ENCODE data around the gene TBPL1.

Gene TBPL1

GRCh38 chr6:134009876-134010275 lies 56.9 kb downstream of the TBPL1 start:
- no peak for DNase-seq

DNA sequence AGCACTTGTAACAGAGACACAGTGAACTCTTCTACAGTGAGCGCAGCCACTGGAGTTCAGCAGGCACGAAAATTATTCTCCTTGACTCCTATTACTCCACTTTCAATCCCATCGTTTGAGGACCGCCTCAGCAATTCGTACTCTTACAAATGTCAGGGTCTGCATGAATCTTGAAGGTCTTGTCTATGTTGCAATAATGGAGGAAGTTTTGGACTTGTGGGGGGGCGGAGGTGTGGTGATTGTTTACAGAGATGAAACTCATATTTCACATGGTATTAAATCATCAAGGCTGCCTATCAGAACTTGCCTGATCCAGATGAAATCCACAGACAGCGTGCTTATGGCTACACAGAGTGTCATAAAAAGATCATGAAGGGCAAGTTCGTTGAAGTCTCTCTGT lies 57.4 kb downstream of the TBPL1 start:
- no peak for DNase-seq

DNA sequence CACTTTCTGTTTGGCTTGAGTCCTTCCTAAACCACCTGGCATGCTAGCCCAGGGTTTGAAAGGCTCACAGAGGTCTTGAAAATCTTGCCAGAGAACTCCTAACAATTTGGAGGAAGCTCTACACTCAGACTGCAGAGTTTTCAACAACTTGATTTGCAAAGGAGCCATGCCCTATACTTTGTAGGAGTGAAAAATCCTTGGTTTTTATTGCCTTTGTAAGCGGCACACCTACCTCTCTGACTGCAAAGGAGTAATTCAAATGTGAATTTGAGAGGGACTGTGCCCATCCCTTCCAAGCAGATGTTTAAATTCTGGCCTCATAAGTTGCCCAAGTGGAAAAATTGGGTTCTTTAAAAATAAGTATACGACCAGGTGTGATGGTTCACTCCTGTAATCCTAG lies 58.0 kb downstream of the TBPL1 start:
- DNase-seq: no peak

DNA sequence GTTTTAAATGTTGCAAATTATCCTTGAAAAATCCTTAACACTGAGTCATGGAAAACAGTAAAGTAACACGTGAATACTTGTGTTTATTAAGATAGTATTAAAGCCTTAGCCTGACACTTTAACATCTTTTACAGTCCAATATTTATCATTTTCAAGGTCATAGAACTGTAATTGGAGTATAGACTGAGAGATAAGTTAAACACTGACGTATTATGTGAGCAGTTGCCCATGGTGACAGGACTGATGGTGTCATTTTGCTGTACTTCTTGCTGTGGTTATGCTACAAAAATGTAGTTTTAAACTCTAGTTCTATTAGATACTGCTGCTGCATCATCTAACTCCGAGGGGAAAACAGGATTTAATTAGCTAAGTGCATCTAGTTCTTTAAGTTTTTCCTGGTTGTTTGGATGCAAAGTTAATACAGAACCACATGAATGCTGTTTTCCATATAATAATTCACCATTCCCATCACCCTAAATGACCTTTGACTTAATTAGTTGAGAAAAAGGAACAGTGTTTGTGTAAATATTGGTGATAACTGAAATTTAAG lies 61.6 kb downstream of the TBPL1 start:
- DNase-seq: no peak

GRCh38 chr6:134015719-134016557 lies 62.9 kb downstream of the TBPL1 start:
- no peak for DNase-seq

DNA sequence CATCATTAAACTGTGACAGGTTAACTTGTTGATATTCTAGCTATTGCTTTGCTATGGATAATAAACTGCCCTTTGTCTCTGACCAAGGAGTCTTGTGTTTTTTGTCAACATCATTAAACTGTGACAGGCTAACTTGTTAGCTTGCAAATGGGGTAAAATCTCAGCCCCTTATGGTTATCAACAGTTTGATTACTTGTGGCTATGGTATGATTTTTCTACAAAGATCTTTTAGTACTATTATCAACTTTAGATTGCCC lies 63.5 kb downstream of the TBPL1 start:
- DNase-seq: no peak

- no peak for DNase-seq
These were observed 67.0 kb downstream of the TBPL1 start for GRCh38 chr6:134020071-134020470.

DNA sequence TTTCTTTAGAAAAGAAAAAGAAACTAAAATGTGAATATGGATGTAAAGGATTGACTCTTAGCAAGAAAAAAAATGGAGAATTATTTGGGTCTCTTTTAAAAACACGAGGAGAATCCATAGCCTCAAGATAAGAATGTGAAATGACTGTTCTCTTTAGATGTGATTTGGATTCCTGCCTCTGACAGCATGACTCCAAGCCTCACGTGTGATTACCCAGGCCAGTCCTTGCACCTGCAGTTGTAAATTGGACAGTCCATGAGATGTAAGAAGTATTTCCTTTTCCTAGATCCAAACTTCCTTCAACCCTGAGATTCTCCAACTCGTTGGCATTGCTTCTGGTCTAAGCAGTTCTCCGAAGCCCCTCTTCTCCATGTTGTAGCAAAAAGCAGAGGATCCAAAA lies 67.5 kb downstream of the TBPL1 start:
- no peak for DNase-seq

DNA sequence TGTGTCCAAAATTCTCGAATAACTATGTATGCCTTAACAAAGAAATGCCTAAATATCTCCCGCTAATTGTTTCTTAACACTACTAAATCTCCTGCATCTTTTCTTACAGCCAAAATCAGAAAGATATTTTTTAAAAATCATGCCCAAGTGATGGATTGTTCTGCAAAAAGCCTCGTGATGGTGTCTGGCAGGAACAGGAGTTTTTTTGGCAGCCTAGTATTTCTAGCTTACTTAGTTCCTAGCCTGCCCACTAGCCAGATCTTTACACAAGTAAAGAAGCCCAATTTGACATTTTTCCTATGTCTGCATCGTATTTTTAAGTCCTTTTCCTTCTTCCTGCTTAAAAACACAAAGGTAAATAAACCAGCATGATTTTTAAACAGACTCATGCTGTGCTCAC lies 67.9 kb downstream of the TBPL1 start:
- DNase-seq: no peak

- no peak for DNase-seq
These were observed 68.5 kb downstream of the TBPL1 start for GRCh38 chr6:134021396-134022122.

- no peak for DNase-seq
These were observed 69.6 kb downstream of the TBPL1 start for GRCh38 chr6:134022650-134023049.

DNA sequence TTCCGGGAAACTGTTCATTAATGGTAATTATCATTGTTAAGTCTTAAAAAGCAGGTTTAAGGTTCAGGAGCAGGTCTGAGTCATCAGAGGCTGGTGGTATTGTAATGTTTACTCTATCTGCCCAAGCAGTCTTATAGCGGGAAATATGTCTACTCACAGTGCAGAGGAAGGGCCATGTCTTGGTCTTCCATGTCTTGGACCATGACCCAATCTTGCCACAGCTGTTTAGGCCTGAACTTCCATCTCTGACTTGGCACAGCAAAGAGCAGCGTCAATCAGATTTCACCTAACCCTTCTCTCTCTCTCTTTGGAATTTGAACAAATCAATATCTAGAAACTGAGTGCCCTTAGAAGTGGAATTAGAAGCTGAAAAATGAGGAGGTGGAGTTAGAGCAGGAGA lies 73.6 kb downstream of the TBPL1 start:
- no peak for DNase-seq

DNA sequence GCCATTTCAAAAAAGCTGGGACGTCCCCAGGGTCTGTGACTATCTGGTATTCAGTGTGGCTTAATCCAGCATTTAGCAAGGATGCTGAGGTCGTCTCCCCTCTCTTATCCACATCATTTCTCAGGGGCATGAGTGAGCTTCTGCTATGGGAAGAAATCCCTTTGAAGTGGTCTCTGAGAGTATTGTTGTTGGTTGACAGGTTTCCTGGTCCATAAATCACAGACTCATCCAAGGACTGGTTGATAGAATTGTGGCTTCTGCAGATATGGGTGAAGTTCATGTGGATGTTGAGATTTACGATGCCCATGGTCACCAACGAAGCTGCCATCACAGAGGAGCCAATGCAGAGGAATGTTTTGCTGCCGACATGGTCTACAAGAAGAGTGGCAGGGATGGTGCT lies 75.4 kb downstream of the TBPL1 start:
- no peak for DNase-seq

GRCh38 chr6:134029495-134030455 lies 76.8 kb downstream of the TBPL1 start:
- no peak for DNase-seq

DNA sequence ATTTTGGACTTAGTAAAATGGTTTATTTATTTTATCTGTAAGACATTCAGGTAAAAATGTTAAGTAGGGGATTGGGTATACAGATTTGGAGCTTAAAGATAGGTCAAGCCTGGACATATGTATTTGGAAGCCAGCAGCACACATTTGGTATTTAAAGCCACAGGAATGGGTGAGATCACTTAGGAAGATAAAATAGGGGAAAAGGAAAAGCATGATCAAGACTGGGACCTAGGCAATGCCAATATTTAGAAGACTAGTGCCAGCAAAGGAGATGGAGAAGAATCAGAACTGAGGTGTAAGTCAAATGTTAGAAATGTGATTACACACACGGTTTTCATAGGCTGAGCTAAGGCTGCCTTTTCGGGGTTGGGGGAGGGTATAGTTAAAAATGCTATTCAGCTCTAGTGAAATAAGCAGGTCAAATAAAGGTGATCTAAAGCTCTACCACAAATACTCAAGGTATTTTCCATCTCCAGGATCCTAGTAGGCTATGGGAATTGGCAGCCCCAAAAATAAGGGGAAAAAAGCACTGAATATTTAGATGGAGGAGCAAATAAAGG lies 78.8 kb downstream of the TBPL1 start:
- no peak for DNase-seq

DNA sequence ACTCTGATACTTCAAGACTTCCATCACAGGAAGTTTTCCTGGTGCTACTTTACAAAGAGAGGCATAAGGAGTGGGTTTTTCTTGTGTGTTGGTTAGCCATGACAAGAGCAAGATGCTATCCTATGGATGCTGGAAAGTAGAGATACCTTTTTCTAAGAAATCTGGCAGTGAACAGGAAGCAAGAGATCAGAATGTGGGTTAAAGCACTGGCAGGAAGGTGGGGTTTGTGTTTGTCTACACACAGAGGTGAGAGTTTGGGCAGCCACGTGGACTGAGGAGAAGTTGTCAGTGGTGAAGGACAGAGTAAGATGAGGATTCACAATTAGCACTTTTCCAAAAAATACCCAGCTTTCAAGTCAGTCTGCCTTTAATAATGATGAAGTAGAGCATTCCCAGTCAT lies 81.5 kb downstream of the TBPL1 start:
- DNase-seq: no peak

DNA sequence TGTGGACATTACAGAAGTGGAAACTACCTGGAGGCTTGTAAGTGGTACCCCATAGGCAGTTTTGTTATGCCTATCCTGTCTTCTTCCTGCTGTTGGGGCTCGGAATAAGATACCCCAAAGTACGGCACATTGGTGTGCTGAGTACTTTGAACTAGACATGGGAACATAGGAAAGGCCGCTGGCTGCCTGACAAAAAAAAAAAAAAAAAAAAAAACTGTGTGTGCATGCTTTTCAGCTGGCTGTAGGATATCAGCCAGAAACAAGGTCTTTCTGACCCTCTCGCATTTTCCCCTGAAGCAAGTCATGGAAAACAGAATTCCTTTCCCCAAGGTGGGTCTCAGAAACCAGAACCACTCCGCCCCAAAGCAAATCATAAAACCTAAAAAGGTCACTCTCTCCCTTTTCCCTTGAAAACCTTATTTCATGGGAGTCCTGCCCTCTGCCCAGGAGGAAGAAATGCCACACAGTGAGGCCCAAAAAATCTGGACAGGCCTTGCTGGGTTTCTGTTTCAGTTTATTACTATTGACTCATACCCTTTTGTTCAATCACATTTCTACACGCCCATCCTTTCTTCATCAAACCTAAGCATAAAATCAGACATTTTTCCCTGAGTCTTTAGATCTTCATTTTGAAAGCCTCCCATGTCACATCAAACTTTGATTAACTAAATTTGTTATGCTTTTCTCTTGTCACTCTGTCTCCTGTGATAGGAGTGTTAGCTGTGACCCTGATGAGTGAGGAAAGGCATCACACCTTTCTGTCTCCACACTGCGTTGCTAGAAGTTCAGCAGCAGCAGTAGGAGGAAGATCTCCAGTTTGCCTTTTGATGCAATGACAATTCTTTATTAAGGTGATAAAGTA lies 82.2 kb downstream of the TBPL1 start:
- no peak for DNase-seq

DNA sequence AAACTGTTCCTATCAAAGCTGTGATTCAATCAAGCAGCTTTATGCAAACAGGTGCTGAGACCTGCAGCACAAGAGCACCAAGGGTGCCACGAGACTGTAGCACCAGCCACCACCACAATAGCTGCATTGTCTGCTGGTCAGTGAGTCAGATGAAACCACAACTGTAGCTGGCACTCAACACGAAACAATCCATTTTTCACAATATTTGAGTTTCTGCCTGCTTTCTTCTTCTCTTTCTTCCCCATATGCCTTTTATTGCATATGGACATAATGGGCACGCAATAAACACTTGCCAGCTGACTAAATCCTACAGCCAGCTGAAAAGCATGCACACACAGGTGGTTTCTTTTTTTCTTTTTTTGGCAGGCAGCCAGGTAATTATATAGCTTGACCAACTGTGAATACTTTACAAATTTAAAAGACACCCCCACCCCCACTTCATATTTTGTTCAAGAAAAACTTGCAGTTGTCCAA lies 82.8 kb downstream of the TBPL1 start:
- DNase-seq: no peak

DNA sequence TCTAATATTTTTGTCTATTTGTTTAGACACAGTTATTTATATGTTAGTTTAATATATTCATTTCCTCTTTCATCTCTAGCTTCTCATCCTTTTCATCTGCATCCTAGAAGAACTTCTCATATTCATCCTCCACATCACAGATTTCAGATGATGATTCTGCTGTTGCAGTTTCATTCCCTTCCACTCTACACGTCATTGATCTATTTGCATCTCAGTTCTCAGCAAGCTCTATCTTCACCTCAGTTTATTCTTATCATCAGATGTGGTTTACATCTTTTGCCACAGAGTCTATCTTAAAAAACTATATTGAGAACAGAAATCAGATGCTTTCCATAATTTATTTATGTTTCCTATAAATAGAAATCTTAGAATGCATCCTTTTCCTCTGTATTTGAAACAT lies 86.1 kb downstream of the TBPL1 start:
- DNase-seq: no peak

Measured in T-helper 9 cell (primary cell).